Thoracic aorta (tissue), 2 donors: ENCODE measurements around the gene LBHD2. TPM values are rescaled to one million over a fixed set of nuclear protein-coding genes. Genes with fewer than 3 reads are reported as not detected.
"Not testable (repeated sequence)": the region's sequence is repeated elsewhere in the genome, so short reads cannot be mapped to it uniquely, and the experiment has no call there.

Experiments used
- ATAC-seq: fragments of 150-250 bp; one replicate; pipeline ENCODE4 v1.8.0; 2017; ENCODE audit warnings: low read depth; ENCODE audit not compliant: insufficient number of reproducible peaks, low FRiP score
- DNase-seq: peaks from one replicate; pipeline ENCODE4 v3.0.0-alpha.2; 2020; ENCODE audit warnings: low spot score
- H3K27ac ChIP-seq, 2 donors: fragments of 200-600 bp; sonication (generic); 1 replicate in 1 of 2; 2 replicates in 1 of 2; pipeline ENCODE4 v1.5.1; 2016; ENCODE audit warnings: mild to moderate bottlenecking in 2 of 2, moderate library complexity in 2 of 2
- H3K27me3 ChIP-seq: fragments of 200-600 bp; sonication (generic); replicated peaks from 2 replicates; pipeline ENCODE4 v1.6.0; 2016; ENCODE audit warnings: mild to moderate bottlenecking; ENCODE audit not compliant: insufficient read depth
- H3K36me3 ChIP-seq: fragments of 200-600 bp; sonication (generic); one replicate; pipeline ENCODE4 v1.5.1; 2016
- H3K4me1 ChIP-seq, 2 donors: fragments of 200-600 bp; sonication (generic); 1 replicate in 1 of 2; 2 replicates in 1 of 2; pipeline versions ENCODE4 v1.5.1 to v1.6.0; 2016; ENCODE audit warnings: low read depth in 2 of 2, mild to moderate bottlenecking in 1 of 2; ENCODE audit not compliant: control insufficient read depth in 1 of 2
- H3K4me3 ChIP-seq: fragments of 200-600 bp; sonication (generic); 2 replicates; pipeline ENCODE4 v1.5.1; 2016; ENCODE audit warnings: mild to moderate bottlenecking
- H3K9me3 ChIP-seq: fragments of 200-600 bp; sonication (generic); 2 replicates; pipeline ENCODE4 v1.5.1; 2016
- CTCF ChIP-seq: fragments of 200-600 bp; sonication (generic); IDR thresholded peaks from one replicate; pipeline ENCODE4 v1.5.1; 2019; ENCODE audit warnings: antibody characterized with exemption
- total RNA-seq, 2 donors: library from RNA; depleted of rRNA; stranded (reverse); fragments of >200 nt; gene quantifications; one replicate each; pipeline versions ENCODE4 v1.1.0 to v1.2.3, GENCODE V29; 2016

Gene LBHD2
- not detected for total RNA-seq

GRCh38 chr14:103084021-103084919 is at the start of gene LBHD2:
Gene LBHD2, plus strand, starts transcription at chr14:103084210. Its CDS starts 1,803 bp downstream, at chr14:103086013.
- Histone ChIP-seq H3K4me1 (peaks cover 4 to 8% of the 10 kb centered on the region in 2 donors), H3K36me3 (no peaks in the 10 kb centered on the region), H3K9me3 (no peaks in the 10 kb centered on the region), H3K4me3 (peak within 1 kb of the TSS; percentile 19), H3K27ac (no peak within 1 kb of the TSS), H3K27me3 (no peaks in the 10 kb centered on the region)
- TF ChIP-seq CTCF = no peak
- no peak for DNase-seq
- no peak for ATAC-seq

GRCh38 chr14:103041464-103041863 is 42.5 kb upstream of the LBHD2 start:
- no peak for TF ChIP-seq CTCF
- H3K36me3 ChIP-seq = no peaks in the 10 kb centered on the region
- H3K27ac ChIP-seq = no peak overlapping the region
- H3K4me1 ChIP-seq = peaks cover 6 to 15% of the 10 kb centered on the region in 2 donors
- H3K4me3 ChIP-seq = no peak overlapping the region
- H3K27me3 ChIP-seq = no peaks in the 10 kb centered on the region
- no peak for DNase-seq
- no peak for ATAC-seq
- H3K9me3 ChIP-seq = no peaks in the 10 kb centered on the region

- no peaks in the 10 kb centered on the region for H3K27me3 ChIP-seq
- ATAC-seq (no peak), DNase-seq (no peak)
- TF ChIP-seq CTCF = no peak
- peaks cover 6 to 23% of the 10 kb centered on the region in 2 donors for H3K4me1 ChIP-seq
- H3K4me3 ChIP-seq = no peak overlapping the region
- no peaks in the 10 kb centered on the region for H3K36me3 ChIP-seq
- no peaks in the 10 kb centered on the region for H3K9me3 ChIP-seq
- no peak overlapping the region for H3K27ac ChIP-seq
Observed at GRCh38 chr14:103043257-103044015, 40.6 kb upstream of the LBHD2 start.

GRCh38 chr14:103045371-103045869 is 38.6 kb upstream of the LBHD2 start:
- no peak overlapping the region for H3K4me3 ChIP-seq
- no peak for ATAC-seq
- H3K9me3 ChIP-seq = no peaks in the 10 kb centered on the region
- H3K27ac ChIP-seq = no peak overlapping the region
- no peak for TF ChIP-seq CTCF
- peaks cover 6 to 29% of the 10 kb centered on the region in 2 donors for H3K4me1 ChIP-seq
- DNase-seq = no peak
- no peaks in the 10 kb centered on the region for H3K36me3 ChIP-seq
- no peaks in the 10 kb centered on the region for H3K27me3 ChIP-seq

- DNase-seq, H3K27ac ChIP-seq, H3K27me3 ChIP-seq, ATAC-seq, H3K9me3 ChIP-seq, H3K36me3 ChIP-seq, H3K4me3 ChIP-seq: not testable (repeated sequence)
- H3K4me1 ChIP-seq = peaks cover 9 to 32% of the 10 kb centered on the region in 2 donors
Observed at GRCh38 chr14:103047453-103047852, 36.6 kb upstream of the LBHD2 start.
